H1 (cell line): ENCODE data around the gene METTL9. TPM values are rescaled to one million over a fixed set of nuclear protein-coding genes. Genes with fewer than 3 reads are reported as not detected.

Source experiments
- CTCF ChIA-PET: fragments of 300-600 bp; sonication (Branson Sonifier 250); formaldehyde crosslinking; loops from one replicate; lab custom pipeline; 2021; ENCODE audit not compliant: partially characterized antibody; lab: Charles Lee
- POLR2A ChIA-PET: fragments of 300-600 bp; sonication (Branson Sonifier 250); formaldehyde crosslinking; loops from one replicate; lab custom pipeline; 2021; ENCODE audit warnings: inconsistent platforms; ENCODE audit not compliant: partially characterized antibody; lab: Charles Lee
- DNase-seq, 2 experiments: peaks; one replicate each; pipeline versions ENCODE4 v3.0.0 to v3.0.0-alpha.2; 2010 to 2022; ENCODE audit warnings: low spot score in 2 of 2, low read depth in 1 of 2, mixed read lengths in 1 of 2
- FAIRE-seq: peaks from 2 replicates; lab custom pipeline; 2011; peaks lifted over from hg19 to GRCh38; lab: Jason Lieb, UNC
- H2AFZ ChIP-seq: 2 replicates; pipeline ENCODE4 v1.8.1; 2012; ENCODE audit warnings: low read length, inconsistent platforms
- H2AK5ac ChIP-seq: 2 replicates; pipeline ENCODE4 v1.6.1; 2013; ENCODE audit warnings: low read depth, low read length
- H2BK120ac ChIP-seq: replicated peaks from 2 replicates; pipeline ENCODE3; 2013; ENCODE audit warnings: low read depth, low read length, inconsistent platforms
- H2BK12ac ChIP-seq: 2 replicates; pipeline ENCODE4 v1.6.1; 2013; ENCODE audit warnings: low read depth, low read length
- H2BK15ac ChIP-seq: 2 replicates; pipeline ENCODE4 v1.6.1; 2013; ENCODE audit warnings: low read length
- H2BK20ac ChIP-seq: 2 replicates; pipeline ENCODE4 v1.6.1; 2013; ENCODE audit warnings: low read length
- H2BK5ac ChIP-seq: 2 replicates; pipeline ENCODE4 v1.6.1; 2013; ENCODE audit warnings: low read depth, low read length
- H3K14ac ChIP-seq: 2 replicates; pipeline ENCODE4 v1.6.1; 2013; ENCODE audit warnings: inconsistent platforms; ENCODE audit not compliant: insufficient read length
- H3K18ac ChIP-seq: 2 replicates; pipeline ENCODE4 v1.6.1; 2013; ENCODE audit warnings: low read length; ENCODE audit errors: extremely low read depth
- H3K23ac ChIP-seq: 2 replicates; pipeline ENCODE4 v1.6.1; 2013; ENCODE audit warnings: inconsistent platforms; ENCODE audit not compliant: insufficient read length
- H3K23me2 ChIP-seq: 2 replicates; pipeline ENCODE4 v1.6.1; 2013; ENCODE audit warnings: low read depth, low read length
- H3K27ac ChIP-seq: 2 replicates; pipeline ENCODE4 v1.6.1; 2011; ENCODE audit warnings: low read depth, low read length, inconsistent platforms
- H3K27me3 ChIP-seq, 4 experiments: replicated peaks in 1 of 4; 1 replicate in 1 of 4; 2 replicates in 3 of 4; pipeline versions ENCODE4 v1.6.1 to v1.8.1; 2011 to 2013; ENCODE audit warnings: low read length in 3 of 4, mild to moderate bottlenecking in 3 of 4, inconsistent platforms in 2 of 4, mixed read lengths in 2 of 4, moderate library complexity in 1 of 4; ENCODE audit not compliant: control insufficient read depth in 3 of 4, insufficient read depth in 3 of 4; ENCODE audit errors: extremely low read depth in 1 of 4
- H3K36me3 ChIP-seq, 4 experiments: 2 replicates each; pipeline versions ENCODE4 v1.6.1 to v1.8.1; 2011 to 2013; ENCODE audit warnings: mild to moderate bottlenecking in 4 of 4, low read length in 3 of 4, moderate library complexity in 2 of 4, control low read depth in 1 of 4, inconsistent platforms in 1 of 4; ENCODE audit not compliant: insufficient read depth in 4 of 4, control insufficient read depth in 2 of 4
- H3K4ac ChIP-seq: replicated peaks from 2 replicates; pipeline ENCODE3; 2013; ENCODE audit warnings: low read length, low read depth, mixed read lengths, inconsistent platforms; ENCODE audit not compliant: insufficient read length
- H3K4me1 ChIP-seq, 4 experiments: replicated peaks in 1 of 4; 1 replicate in 1 of 4; 2 replicates in 3 of 4; pipeline versions ENCODE4 v1.6.1 to v1.8.1; 2011 to 2013; ENCODE audit warnings: low read length in 3 of 4, inconsistent platforms in 2 of 4, mixed read lengths in 1 of 4; ENCODE audit not compliant: insufficient read depth in 4 of 4, control insufficient read depth in 3 of 4
- H3K4me2 ChIP-seq, 2 experiments: 2 replicates each; pipeline versions ENCODE4 v1.6.1 to v1.8.1; 2011 to 2013; ENCODE audit warnings: low read depth in 2 of 2, low read length in 2 of 2, control low read depth in 1 of 2, inconsistent platforms in 1 of 2, mild to moderate bottlenecking in 1 of 2; ENCODE audit not compliant: insufficient read depth in 1 of 2
- H3K4me3 ChIP-seq, 4 experiments: fragments of 200-600, 300-600 bp in 1 of 4; sonication (generic), shearing (Covaris generic), sonication (Bioruptor Twin) in 1 of 4; 2 replicates each; pipeline versions ENCODE4 v1.5.1 to v1.8.1; 2011 to 2016; ENCODE audit warnings: low read length in 4 of 4, low read depth in 3 of 4, control low read depth in 2 of 4, inconsistent platforms in 2 of 4, mild to moderate bottlenecking in 2 of 4, mixed read lengths in 1 of 4, moderate library complexity in 1 of 4; ENCODE audit not compliant: insufficient read depth in 2 of 4; ENCODE audit errors: extremely low read depth in 1 of 4
- H3K56ac ChIP-seq: replicated peaks from 2 replicates; pipeline ENCODE3; 2013; ENCODE audit warnings: low read depth, mild to moderate bottlenecking, mixed read lengths, low read length, inconsistent platforms; ENCODE audit not compliant: insufficient read length
- H3K79me1 ChIP-seq: 2 replicates; pipeline ENCODE4 v1.6.1; 2013; ENCODE audit warnings: low read depth, low read length, control low read depth
- H3K79me2 ChIP-seq, 2 experiments: 2 replicates each; pipeline versions ENCODE4 v1.6.1 to v1.8.1; 2012 to 2013; ENCODE audit warnings: low read length in 2 of 2, mild to moderate bottlenecking in 2 of 2, inconsistent platforms in 1 of 2; ENCODE audit not compliant: insufficient read depth in 2 of 2, control insufficient read depth in 1 of 2
- H3K9ac ChIP-seq, 4 experiments: replicated peaks in 1 of 4; 1 replicate in 1 of 4; 2 replicates in 3 of 4; pipeline versions ENCODE4 v1.6.1 to v1.8.1; 2011 to 2013; ENCODE audit warnings: low read depth in 3 of 4, low read length in 3 of 4, control low read depth in 2 of 4, mild to moderate bottlenecking in 2 of 4, moderate library complexity in 2 of 4, inconsistent platforms in 1 of 4; ENCODE audit errors: extremely low read depth in 1 of 4
- H3K9me3 ChIP-seq, 2 experiments: 2 replicates each; pipeline versions ENCODE4 v1.6.1 to v1.8.1; 2012 to 2013; ENCODE audit warnings: mild to moderate bottlenecking in 2 of 2, moderate library complexity in 2 of 2, control low read depth in 1 of 2, inconsistent platforms in 1 of 2, low read depth in 1 of 2, low read length in 1 of 2, mixed read lengths in 1 of 2; ENCODE audit not compliant: insufficient read depth in 2 of 2
- H4K20me1 ChIP-seq, 2 experiments: replicated peaks in 1 of 2; 2 replicates each; pipeline versions ENCODE3 to v1.8.1; 2011 to 2013; ENCODE audit warnings: inconsistent platforms in 2 of 2, low read length in 2 of 2, mild to moderate bottlenecking in 1 of 2; ENCODE audit not compliant: insufficient read depth in 2 of 2, control insufficient read depth in 1 of 2
- H4K5ac ChIP-seq: 2 replicates; pipeline ENCODE4 v1.6.1; 2013; ENCODE audit warnings: low read length, low read depth, mixed read lengths, inconsistent platforms; ENCODE audit not compliant: insufficient read length
- H4K8ac ChIP-seq: 2 replicates; pipeline ENCODE4 v1.8.0; 2013; ENCODE audit warnings: mild to moderate bottlenecking, moderate library complexity, low read length, inconsistent platforms; ENCODE audit not compliant: insufficient read depth; ENCODE audit errors: extremely low read depth
- H4K91ac ChIP-seq: replicated peaks from 2 replicates; pipeline ENCODE3; 2013; ENCODE audit warnings: low read length, mixed read lengths, inconsistent platforms; ENCODE audit not compliant: insufficient read length
- POU5F1 ChIP-seq: IDR thresholded peaks from 2 replicates; pipeline ENCODE4 v1.6.1; 2011; ENCODE audit warnings: low read depth, mild to moderate bottlenecking, low read length, moderate library complexity
- RNF2 ChIP-seq: fragments of 200-900, 300-1000 bp; sonication (generic); IDR thresholded peaks from 2 replicates; pipeline ENCODE4 v1.7.1; 2016; ENCODE audit warnings: borderline replicate concordance, low read depth, mild to moderate bottlenecking, antibody characterized with exemption, low read length; ENCODE audit not compliant: poor library complexity, severe bottlenecking; ENCODE audit errors: missing control alignments
- TAF1 ChIP-seq: IDR thresholded peaks from 2 replicates; pipeline ENCODE4 v1.6.1; 2011; ENCODE audit warnings: mild to moderate bottlenecking, low read depth, low read length
- WGBS, 2 experiments: shearing (Covaris generic) in 1 of 2; methylation state at CpG; one replicate each; pipeline versions ENCODE4 v1.1.6 to v1.1.7; 2013 to 2015; ENCODE audit warnings: low lambda C conversion rate in 2 of 2, mixed read lengths in 2 of 2, inconsistent platforms in 1 of 2, low coverage in 1 of 2, missing lambda C conversion rate in 1 of 2; ENCODE audit not compliant: insufficient replicate concordance in 2 of 2, insufficient coverage in 1 of 2, insufficient read length in 1 of 2; ENCODE audit errors: extremely low coverage in 1 of 2, missing lambda C conversion rate in 1 of 2; 5-methylcytosine and 5-hydroxymethylcytosine counted together
- polyA plus RNA-seq, 7 experiments: library from polyadenylated mRNA; depleted of rRNA in 3 of 7; stranded (reverse) in 5 of 7; unstranded in 2 of 7; fragments of >200 nt in 5 of 7; fragments of 200-250 nt in 2 of 7; gene quantifications; 1 replicate in 5 of 7; 2 replicates in 1 of 7; 4 replicates in 1 of 7; pipeline versions ENCODE4 v1.2.1 to v1.2.3, GENCODE V29; 2011 to 2013; ENCODE audit warnings: missing spikeins in 2 of 7, mixed read lengths in 2 of 7
- total RNA-seq: library from RNA; stranded (reverse); fragmentation: NEBNext Ultra II Directional; extraction: Animal tissue kit (Norgen Biotek cat#: 25700); gene quantifications from 2 replicates; pipeline ENCODE4 v1.2.1, GENCODE V29; 2021
- TF ChIP-seq, protein P1 (sequence below): IDR thresholded peaks from 2 replicates; pipeline ENCODE4 v1.6.1; 2012; ENCODE audit warnings: low read length, inconsistent platforms

The METTL9 gene
- total and polyA plus RNA-seq, 2 of the 8 experiments (the other 6 are each of a cell fraction or from before 2014, with no cell fraction given), result 45.4 to 112 TPM

GRCh38 chr16:21643785-21644184 is 44.4 kb downstream of the METTL9 start:
- H4K91ac ChIP-seq, result no peak overlapping the region
- H2AK5ac ChIP-seq, result no peak overlapping the region
- DNase-seq (no peak), FAIRE-seq (no peak)
- H3K79me2 ChIP-seq, result peaks cover 0 to 11% of the 10 kb centered on the region in 2 experiments; a peak in 1 of 4 replicates
- H3K79me1 ChIP-seq, result peaks cover 2% of the 10 kb centered on the region; the same call in 1 of the 2 replicates
- WGBS, 2 experiments, result 89% methylated on average over 3 of the region's 3 CpGs; no CpG with 5 or more reads in 1 of the 2 experiments
- no peak overlapping the region for H3K9ac ChIP-seq
- H4K8ac ChIP-seq, result no peak overlapping the region
- peaks cover 0 to 3% of the 10 kb centered on the region in 2 experiments for H4K20me1 ChIP-seq
- no peak overlapping the region for H2BK15ac ChIP-seq
- H2BK120ac ChIP-seq, result no peak overlapping the region
- no peaks in the 10 kb centered on the region; a peak in 1 of 8 replicates for H3K36me3 ChIP-seq
- H3K27me3 ChIP-seq, result no peaks in the 10 kb centered on the region
- no peak overlapping the region for H2BK12ac ChIP-seq
- H3K4ac ChIP-seq, result no peak overlapping the region
- H2AFZ ChIP-seq, result no peak overlapping the region
- ChIA-PET POLR2A (interaction anchor here (0.6 kb wide), 1 partner anchor 151 kb away, joined by 3 read pairs; no protein-coding TSS in a partner anchor), CTCF (interaction anchor here (0.5 to 1.2 kb wide), 3 partner anchors 10 to 65 kb away, joined by 3 to 4 read pairs (median 3); no protein-coding TSS in a partner anchor)
- H4K5ac ChIP-seq, result no peak overlapping the region
- no peak overlapping the region for H3K4me3 ChIP-seq
- no peaks in the 10 kb centered on the region for H3K4me1 ChIP-seq
- no peaks in the 10 kb centered on the region for H3K23me2 ChIP-seq
- no peak overlapping the region for H2BK20ac ChIP-seq
- no peak overlapping the region for H3K56ac ChIP-seq
- no peak overlapping the region for H2BK5ac ChIP-seq
- H3K9me3 ChIP-seq, result no peaks in the 10 kb centered on the region
- no peak overlapping the region for H3K4me2 ChIP-seq
- no peak overlapping the region for H3K14ac ChIP-seq
- TF ChIP-seq TAF1 (no peak), RNF2 (no peak), POU5F1 (no peak)
- TF ChIP-seq, protein P1, sequence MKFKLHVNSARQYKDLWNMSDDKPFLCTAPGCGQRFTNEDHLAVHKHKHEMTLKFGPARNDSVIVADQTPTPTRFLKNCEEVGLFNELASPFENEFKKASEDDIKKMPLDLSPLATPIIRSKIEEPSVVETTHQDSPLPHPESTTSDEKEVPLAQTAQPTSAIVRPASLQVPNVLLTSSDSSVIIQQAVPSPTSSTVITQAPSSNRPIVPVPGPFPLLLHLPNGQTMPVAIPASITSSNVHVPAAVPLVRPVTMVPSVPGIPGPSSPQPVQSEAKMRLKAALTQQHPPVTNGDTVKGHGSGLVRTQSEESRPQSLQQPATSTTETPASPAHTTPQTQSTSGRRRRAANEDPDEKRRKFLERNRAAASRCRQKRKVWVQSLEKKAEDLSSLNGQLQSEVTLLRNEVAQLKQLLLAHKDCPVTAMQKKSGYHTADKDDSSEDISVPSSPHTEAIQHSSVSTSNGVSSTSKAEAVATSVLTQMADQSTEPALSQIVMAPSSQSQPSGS, result no peak
- no peak overlapping the region for H3K23ac ChIP-seq
- no peak overlapping the region for H3K18ac ChIP-seq
- H3K27ac ChIP-seq, result no peak overlapping the region
